GM21529 (cell line): ENCODE results near the gene TRPV3.

Source experiments
- ATAC-seq: cut with Tn5 transposase; IDR thresholded peaks from one replicate; pipeline ENCODE4 v1.9.1; 2021; ENCODE audit not compliant: unreplicated experiment

The TRPV3 gene

GRCh38 chr17:3547628-3548027, 10.0 kb downstream of the TRPV3 start:
- no peak for ATAC-seq

- no peak for ATAC-seq
These were observed 10.6 kb downstream of the TRPV3 start for GRCh38 chr17:3546997-3547396.

GRCh38 chr17:3546521-3546920, 11.1 kb downstream of the TRPV3 start:
- no peak for ATAC-seq

- ATAC-seq, result no peak
These were observed 12.5 kb downstream of the TRPV3 start for GRCh38 chr17:3545151-3545550.

GRCh38 chr17:3544365-3544764, 13.2 kb downstream of the TRPV3 start:
- no peak for ATAC-seq

- ATAC-seq, result no peak
These were observed 14.2 kb downstream of the TRPV3 start for GRCh38 chr17:3543453-3543852.

- no peak for ATAC-seq
These were observed 15.1 kb downstream of the TRPV3 start for GRCh38 chr17:3542410-3543088.

- ATAC-seq, result no peak
These were observed 17.6 kb downstream of the TRPV3 start for GRCh38 chr17:3539881-3540540.

- ATAC-seq, result no peak
These were observed 20.9 kb downstream of the TRPV3 start for GRCh38 chr17:3536716-3537115.

- no peak for ATAC-seq
These were observed 22.2 kb downstream of the TRPV3 start for GRCh38 chr17:3535253-3535995.

GRCh38 chr17:3534881-3535252, 22.7 kb downstream of the TRPV3 start:
- no peak for ATAC-seq

- no peak for ATAC-seq
These were observed 23.9 kb downstream of the TRPV3 start for GRCh38 chr17:3533752-3534151.

- no peak for ATAC-seq
These were observed 24.8 kb downstream of the TRPV3 start for GRCh38 chr17:3532859-3533142.

GRCh38 chr17:3532106-3532858, 25.3 kb downstream of the TRPV3 start:
- ATAC-seq, result no peak

- no peak for ATAC-seq
These were observed 26.1 kb downstream of the TRPV3 start for GRCh38 chr17:3531266-3532101.

- ATAC-seq, result no peak
These were observed 27.5 kb downstream of the TRPV3 start for GRCh38 chr17:3529817-3530741.

- no peak for ATAC-seq
These were observed 28.6 kb downstream of the TRPV3 start for GRCh38 chr17:3528880-3529511.

- ATAC-seq, result no peak
These were observed 29.2 kb downstream of the TRPV3 start for GRCh38 chr17:3528403-3528851.

- ATAC-seq, result no peak
These were observed 29.7 kb downstream of the TRPV3 start for GRCh38 chr17:3527896-3528295.
